DMS53 (cell line): ENCODE measurements around the gene ANKZF1.

Source experiments
- DNase-seq: peaks from one replicate; lab custom pipeline; 2025; lab: John Stamatoyannopoulos, UW

The ANKZF1 gene

DNA sequence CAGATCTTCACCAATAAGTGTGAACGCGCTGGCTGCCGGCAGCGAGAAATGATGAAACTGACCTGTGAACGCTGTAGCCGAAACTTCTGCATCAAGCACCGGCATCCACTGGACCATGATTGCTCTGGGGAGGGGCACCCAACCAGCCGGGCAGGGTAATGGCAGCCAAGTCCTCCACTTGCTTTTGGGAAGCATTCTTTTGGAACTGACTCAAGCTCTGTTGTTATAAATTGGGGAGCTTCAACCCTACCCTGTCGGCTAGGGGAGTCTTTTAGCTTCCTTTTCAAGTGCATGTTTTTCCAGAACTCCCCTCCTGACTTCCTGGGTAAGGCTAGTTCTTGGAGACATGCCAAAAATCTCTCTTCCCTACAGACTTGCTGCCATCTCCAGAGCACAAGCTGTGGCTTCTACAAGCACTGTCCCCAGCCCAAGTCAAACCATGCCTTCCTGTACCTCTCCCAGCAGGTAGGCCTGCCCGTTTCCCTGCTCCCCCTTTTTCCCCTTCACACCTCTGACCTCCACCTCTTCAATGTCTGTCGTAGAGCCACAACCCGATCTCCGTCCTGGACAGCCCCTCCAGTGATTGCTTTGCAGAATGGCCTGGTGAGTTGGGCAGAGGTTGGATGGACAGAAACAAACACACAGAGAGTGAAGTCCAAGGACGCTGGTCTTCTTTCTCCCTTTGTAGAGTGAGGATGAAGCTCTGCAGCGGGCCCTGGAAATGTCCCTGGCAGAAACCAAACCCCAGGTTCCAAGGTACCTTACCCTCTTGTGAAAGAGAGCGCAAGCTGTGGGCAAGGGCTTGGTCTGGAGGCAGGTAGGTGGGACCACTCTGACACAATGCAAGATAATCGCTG lies 21.5 kb upstream of the ANKZF1 start:
- DNase-seq, result peak; percentile 45

DNA sequence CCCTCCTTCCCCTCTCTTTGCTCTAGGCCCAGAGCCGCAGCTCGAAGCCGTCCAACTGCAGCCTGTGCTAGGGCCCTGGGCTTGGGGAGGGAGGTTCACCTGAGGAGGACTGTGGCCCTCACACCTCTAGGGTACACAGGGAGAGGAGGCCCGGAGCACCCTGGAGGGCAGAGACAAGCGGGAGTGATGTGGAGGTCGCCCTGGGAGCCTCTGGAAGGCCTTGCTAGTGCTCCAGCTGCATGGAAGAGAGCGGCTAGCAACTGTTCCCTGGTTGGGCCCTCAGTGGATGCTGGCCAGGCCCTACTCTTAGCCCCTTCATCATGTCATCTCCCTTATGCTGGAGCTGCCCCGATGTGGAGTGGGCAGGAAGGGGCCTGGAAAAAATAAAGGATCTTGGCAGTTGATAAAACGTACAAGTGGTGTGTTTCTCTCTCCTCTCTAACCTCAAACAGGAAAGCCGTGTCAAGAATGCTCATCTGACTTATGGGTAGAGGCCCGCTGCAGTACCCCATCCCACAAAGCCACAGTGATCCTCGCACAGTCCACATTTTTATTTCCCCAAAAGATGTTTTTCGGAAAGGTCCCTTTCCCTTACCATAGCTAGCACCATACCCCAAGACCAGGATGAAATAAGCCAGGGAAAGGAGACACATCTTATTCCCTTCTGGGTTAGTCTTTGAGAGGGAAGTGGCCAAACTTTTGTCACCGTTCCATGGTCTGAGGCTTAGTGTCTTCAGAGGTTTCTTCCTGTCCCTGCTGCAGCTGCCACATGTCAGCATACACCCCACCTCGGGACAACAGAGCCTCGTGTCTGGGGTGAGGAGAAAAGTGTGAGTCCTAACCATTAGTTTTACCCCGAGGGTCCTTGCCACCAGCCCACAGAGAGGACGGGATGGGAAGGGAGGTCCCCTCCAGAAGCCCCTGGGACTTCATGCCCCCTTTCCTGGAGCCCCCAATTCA lies 20.1 kb upstream of the ANKZF1 start:
- DNase-seq, result no peak

GRCh38 chr2:219210196-219210885 lies 19.3 kb upstream of the ANKZF1 start:
- no peak for DNase-seq

GRCh38 chr2:219210886-219211362 lies 18.7 kb upstream of the ANKZF1 start:
- DNase-seq, result no peak

GRCh38 chr2:219213026-219213415 lies 16.6 kb upstream of the ANKZF1 start:
- no peak for DNase-seq

- no peak for DNase-seq
Measured at GRCh38 chr2:219213486-219214071, 16.0 kb upstream of the ANKZF1 start.

- DNase-seq, result no peak
Measured at GRCh38 chr2:219214141-219214540, 15.5 kb upstream of the ANKZF1 start.

DNA sequence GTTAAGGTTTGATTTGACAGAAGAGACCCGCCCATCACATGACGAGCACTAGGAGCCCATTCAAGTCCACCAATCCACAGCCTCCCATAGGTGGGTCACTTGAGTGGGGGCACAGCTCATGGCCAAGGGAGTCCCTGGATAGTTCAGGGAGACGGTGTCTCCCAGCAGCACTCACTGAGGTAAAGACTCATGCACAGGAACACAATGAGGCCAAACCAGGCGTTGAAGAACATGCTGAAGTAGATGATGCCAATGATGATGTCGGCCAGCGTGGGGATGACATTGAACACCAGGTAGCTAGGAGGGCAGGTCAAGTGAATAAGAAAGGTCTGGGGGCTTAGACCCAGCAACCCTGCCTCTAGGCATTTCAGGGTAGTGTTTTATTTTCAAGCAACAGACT lies 14.8 kb upstream of the ANKZF1 start:
- DNase-seq, result no peak

GRCh38 chr2:219215871-219216534 lies 13.6 kb upstream of the ANKZF1 start:
- no peak for DNase-seq

DNA sequence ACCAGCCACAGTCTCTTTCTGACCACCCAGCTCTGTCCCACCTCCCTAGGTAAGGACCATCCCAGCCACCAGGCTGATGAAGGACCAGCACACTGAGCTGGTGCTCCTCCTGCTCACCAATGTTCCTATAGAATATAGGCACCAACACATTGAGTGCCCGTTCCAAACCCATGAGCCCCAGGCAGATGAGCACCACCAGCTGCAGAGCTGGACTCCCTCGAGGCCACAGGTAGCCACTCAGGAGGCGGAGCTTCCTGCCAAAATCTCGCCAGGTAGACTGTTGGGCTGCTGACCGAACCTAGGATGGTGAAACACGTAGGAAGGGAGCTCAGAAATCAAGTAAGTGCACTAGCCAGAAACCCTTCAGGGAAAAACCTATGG lies 13.1 kb upstream of the ANKZF1 start:
- no peak for DNase-seq

GRCh38 chr2:219218217-219218731 lies 11.3 kb upstream of the ANKZF1 start:
- DNase-seq, result peak; percentile 85

GRCh38 chr2:219218732-219219701 lies 10.6 kb upstream of the ANKZF1 start, which contains the start of gene ABCB6:
Gene ABCB6, minus strand, starts transcription at chr2:219218958. Its CDS starts 285 bp downstream, at chr2:219218673.
- peak; percentile 97 for DNase-seq

- no peak for DNase-seq
Measured at GRCh38 chr2:219219784-219220532, 9.6 kb upstream of the ANKZF1 start.

DNA sequence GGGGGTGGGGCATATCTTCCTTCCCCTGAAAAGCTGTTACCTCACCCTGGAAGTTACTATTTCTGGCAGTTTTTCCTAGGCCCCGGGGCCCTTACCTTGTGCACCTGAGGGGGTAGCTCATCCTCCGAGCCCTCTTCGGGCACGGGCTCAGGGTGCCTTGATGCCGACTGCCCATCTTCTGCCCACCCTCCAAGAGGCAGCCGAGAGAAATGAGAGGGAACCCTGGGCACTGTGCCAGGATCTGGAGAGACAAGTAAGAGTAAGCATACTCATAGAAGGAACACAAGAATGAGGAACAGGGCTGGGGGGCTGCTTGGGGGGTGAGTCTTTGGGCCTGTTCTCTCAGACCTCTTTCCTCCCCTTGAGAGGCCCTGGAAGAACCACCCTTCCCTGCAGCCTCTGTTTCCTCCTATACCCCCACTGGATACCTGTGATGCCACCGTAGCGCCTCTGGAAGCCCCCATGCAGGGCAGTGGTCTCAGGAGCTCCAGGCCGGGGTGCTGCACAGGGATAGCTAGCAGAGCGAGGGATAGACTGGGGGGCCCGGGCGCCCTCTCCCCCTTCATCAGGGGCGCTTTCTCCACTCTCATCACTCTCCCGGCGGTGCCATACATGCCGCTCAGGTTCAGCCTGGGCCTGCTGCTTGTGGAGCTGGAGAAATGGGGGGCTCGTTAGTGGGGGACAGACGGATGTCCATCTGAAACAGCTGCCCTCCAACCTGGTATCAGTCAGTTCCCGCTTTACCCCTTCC lies 8.8 kb upstream of the ANKZF1 start:
- no peak for DNase-seq

DNA sequence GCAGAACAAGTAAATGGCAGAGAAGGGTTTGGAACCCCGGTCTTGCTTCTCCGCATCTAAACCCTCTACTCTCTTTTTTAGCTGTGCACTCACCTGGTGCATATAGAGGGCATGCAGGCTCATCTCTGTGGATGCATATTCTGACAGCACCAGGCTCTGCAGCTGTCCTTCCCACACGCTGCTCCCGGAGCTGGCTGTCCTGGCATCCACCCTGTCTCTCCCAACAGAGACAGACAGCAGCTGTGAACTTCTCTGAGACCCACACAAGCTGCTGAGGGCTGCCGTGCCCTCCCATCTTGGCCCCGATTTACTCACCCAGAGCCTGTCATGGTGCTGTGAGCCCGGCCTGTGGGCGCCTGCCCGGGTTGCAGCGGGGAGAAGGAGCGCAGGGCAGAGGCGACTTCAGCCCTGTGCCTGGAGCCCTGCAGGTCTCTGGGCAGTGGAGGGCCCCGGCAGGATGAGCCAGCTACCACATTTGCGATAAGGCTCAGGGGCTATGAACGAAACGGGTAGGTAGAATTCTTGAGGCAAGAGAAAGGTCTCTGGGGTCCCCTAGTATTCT lies 7.6 kb upstream of the ANKZF1 start:
- DNase-seq, result no peak

- DNase-seq, result no peak
Measured at GRCh38 chr2:219223831-219224610, 5.6 kb upstream of the ANKZF1 start.

DNA sequence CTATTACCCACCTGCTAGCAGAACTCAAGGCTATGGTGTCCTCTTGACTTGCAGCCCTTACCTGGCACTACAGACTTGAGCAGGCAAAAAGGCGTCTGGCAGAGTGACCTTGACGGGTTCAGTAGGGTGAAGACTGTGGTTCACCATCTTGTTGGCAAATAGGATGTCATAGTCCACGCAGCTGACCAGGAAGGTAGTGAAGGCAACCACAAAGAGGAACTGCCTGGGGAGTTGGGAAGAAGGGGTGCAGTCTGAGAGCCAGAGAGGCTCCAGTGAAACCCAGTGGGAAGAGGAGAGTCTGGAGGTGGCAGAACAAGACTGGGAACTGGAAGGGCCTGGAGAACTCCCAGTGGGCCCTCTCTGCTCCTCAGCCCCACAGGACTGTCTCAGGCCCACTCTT lies 4.3 kb upstream of the ANKZF1 start:
- DNase-seq, result no peak
